GM12878 (cell line): Measurements from ENCODE around the gene RRAGB. TPM values are rescaled to one million over a fixed set of nuclear protein-coding genes. Genes with fewer than 3 reads are reported as not detected.

Experiments used
- ATAC-seq: fragments of 200-7000 bp; cut with Tn5 transposase; 3 replicates; pipeline ENCODE4 v1.9.1; 2020; ENCODE audit warnings: mild to moderate bottlenecking, moderate library complexity
- BruUV-seq: library from RNA; stranded (reverse); fragments of 400-500 nt; replicated peaks from 2 replicates; lab custom pipeline; 2021; lab: Mats Ljungman, UMichigan
- CTCF ChIA-PET: fragments of 300-600 bp; sonication (Branson Sonifier 250); formaldehyde crosslinking; extraction: SDS; loops from one replicate; lab custom pipeline; 2021; ENCODE audit warnings: inconsistent platforms; lab: Yijun Ruan, JAX
- POLR2A ChIA-PET: fragments of 350-600 bp; formaldehyde crosslinking; extraction: SDS; loops from one replicate; lab custom pipeline; 2021; ENCODE audit warnings: inconsistent platforms; lab: Charles Lee
- RAD21 ChIA-PET: fragments of 300-600 bp; sonication (Branson Sonifier 250); formaldehyde crosslinking; loops from one replicate; lab custom pipeline; 2023; ENCODE audit warnings: antibody characterized with exemption; ENCODE audit not compliant: unreplicated experiment; lab: Charles Lee
- SMC1A ChIA-PET: fragments of 300-600 bp; sonication (Branson Sonifier 250); formaldehyde crosslinking; loops from one replicate; lab custom pipeline; 2023; ENCODE audit not compliant: unreplicated experiment, uncharacterized antibody; lab: Charles Lee
- DNase-seq: peaks from one replicate; pipeline ENCODE4 v3.0.0-alpha.2; 2011; ENCODE audit warnings: low read depth, low spot score
- FAIRE-seq: peaks from 3 replicates; lab custom pipeline; 2011; peaks lifted over from hg19 to GRCh38; lab: Jason Lieb, UNC
- H2AFZ ChIP-seq: 2 replicates; pipeline ENCODE4 v1.6.0; 2011; ENCODE audit warnings: low read depth, low read length, control low read depth; ENCODE audit not compliant: control insufficient read depth
- H3K27ac ChIP-seq: 2 replicates; pipeline ENCODE4 v1.5.1; 2011; ENCODE audit warnings: control low read depth; ENCODE audit not compliant: control insufficient read depth, insufficient read depth
- H3K27me3 ChIP-seq, 2 experiments: replicated peaks in 1 of 2; 2 replicates each; pipeline versions ENCODE4 v1.6.0 to v1.6.1; 2011; ENCODE audit warnings: low read length in 1 of 2; ENCODE audit not compliant: control insufficient read depth in 2 of 2, insufficient read depth in 2 of 2
- H3K36me3 ChIP-seq, 2 experiments: 2 replicates each; pipeline ENCODE4 v1.5.1; 2011; ENCODE audit warnings: low read length in 1 of 2; ENCODE audit not compliant: control insufficient read depth in 2 of 2, insufficient read depth in 2 of 2
- H3K4me1 ChIP-seq: 2 replicates; pipeline ENCODE4 v1.6.1; 2011; ENCODE audit warnings: mild to moderate bottlenecking, low read length, moderate library complexity, mixed read lengths; ENCODE audit not compliant: control insufficient read depth, insufficient read depth
- H3K4me2 ChIP-seq: 2 replicates; pipeline ENCODE4 v1.6.0; 2011; ENCODE audit warnings: control low read depth; ENCODE audit not compliant: control insufficient read depth, insufficient read depth
- H3K4me3 ChIP-seq: fragments of 200-600 bp; sonication (generic); 2 replicates; pipeline ENCODE4 v1.5.1; 2016
- H3K79me2 ChIP-seq: 2 replicates; pipeline ENCODE4 v1.6.0; 2011; ENCODE audit warnings: low read length; ENCODE audit not compliant: control insufficient read depth, insufficient read depth
- H3K9ac ChIP-seq: 2 replicates; pipeline ENCODE4 v1.8.0; 2011; ENCODE audit warnings: low read length, control low read depth, mixed read lengths; ENCODE audit not compliant: control insufficient read depth, insufficient read depth
- H3K9me3 ChIP-seq: replicated peaks from 3 replicates; pipeline ENCODE4 v1.5.1; 2011; ENCODE audit warnings: mild to moderate bottlenecking, low read length; ENCODE audit not compliant: control insufficient read depth, insufficient read depth
- H4K20me1 ChIP-seq: 2 replicates; pipeline ENCODE4 v1.6.0; 2011; ENCODE audit not compliant: control insufficient read depth, insufficient read depth
- CHD2 ChIP-seq: IDR thresholded peaks from 2 replicates; pipeline ENCODE4 v1.6.1; 2011; ENCODE audit warnings: low read depth, low read length, improper control_type of control experiment, borderline replicate concordance
- ETV6 ChIP-seq, 2 experiments: fragments of 450-650 bp in 1 of 2; IDR thresholded peaks in 1 of 2; conservative IDR thresholded peaks in 1 of 2; 2 replicates each; pipeline ENCODE4 v1.6.1; 2014; ENCODE audit warnings: antibody characterized with exemption in 1 of 2, borderline replicate concordance in 1 of 2, low read depth in 1 of 2, mild to moderate bottlenecking in 1 of 2, moderate library complexity in 1 of 2
- HCFC1 ChIP-seq: fragments of 150-350 bp; IDR thresholded peaks from 2 replicates; pipeline ENCODE4 v1.6.1; 2014; ENCODE audit warnings: low read length
- HDGF ChIP-seq: fragments of 450-650 bp; IDR thresholded peaks from 2 replicates; pipeline ENCODE4 v1.6.1; 2016; ENCODE audit warnings: antibody characterized with exemption
- IRF4 ChIP-seq: IDR thresholded peaks from 2 replicates; pipeline ENCODE4 v1.6.1; 2011; ENCODE audit warnings: low read depth, low read length
- MAX ChIP-seq: IDR thresholded peaks from 2 replicates; pipeline ENCODE4 v1.6.1; 2012; ENCODE audit warnings: low read depth, low read length, improper control_type of control experiment
- MLLT1 ChIP-seq: fragments of 450-650 bp; IDR thresholded peaks from 2 replicates; pipeline ENCODE4 v1.6.1; 2016; ENCODE audit warnings: mild to moderate bottlenecking
- NFYB ChIP-seq: IDR thresholded peaks from 2 replicates; pipeline ENCODE4 v1.6.1; 2011; ENCODE audit warnings: low read depth, mild to moderate bottlenecking, low read length, improper control_type of control experiment, moderate library complexity; ENCODE audit not compliant: insufficient read depth
- NR2C1 ChIP-seq: fragments of 450-650 bp; IDR thresholded peaks from 2 replicates; pipeline ENCODE4 v1.6.1; 2017; ENCODE audit warnings: antibody characterized with exemption, mild to moderate bottlenecking, moderate library complexity
- POU2F2 ChIP-seq: IDR thresholded peaks from 3 replicates; pipeline ENCODE4 v1.6.1; 2011; ENCODE audit warnings: low read depth, mild to moderate bottlenecking, low read length, borderline replicate concordance
- SUZ12 ChIP-seq: fragments of 200-600 bp; sonication (generic); IDR thresholded peaks from one replicate; pipeline ENCODE4 v1.6.1; 2018; ENCODE audit warnings: antibody characterized with exemption, mild to moderate bottlenecking; ENCODE audit not compliant: unreplicated experiment
- YY1 ChIP-seq: IDR thresholded peaks from 2 replicates; pipeline ENCODE4 v1.6.1; 2011; ENCODE audit warnings: low read depth, mild to moderate bottlenecking, low read length
- ZNF384 ChIP-seq: IDR thresholded peaks from 2 replicates; pipeline ENCODE4 v1.6.1; 2012; ENCODE audit warnings: low read depth, mild to moderate bottlenecking, low read length, improper control_type of control experiment, borderline replicate concordance
- WGBS: methylation state at CpG from one replicate; pipeline ENCODE4 v1.1.6; 2016; ENCODE audit warnings: low lambda C conversion rate; ENCODE audit not compliant: insufficient replicate concordance, insufficient coverage; ENCODE audit errors: missing lambda C conversion rate; 5-methylcytosine and 5-hydroxymethylcytosine counted together
- in situ Hi-C: fragments of 300-500 bp; cut with MboI; formaldehyde crosslinking; loops from 9 replicates; pipeline ENCODE4 v1.14.3; 2018; ENCODE audit warnings: mixed read lengths
- intact Hi-C: fragments of 100-400 bp; cut with micrococcal nuclease; formaldehyde crosslinking; loops from one replicate; pipeline ENCODE4 v1.14.2; 2022; ENCODE audit not compliant: unreplicated experiment
- polyA plus RNA-seq, 11 experiments: library from polyadenylated mRNA; depleted of rRNA in 4 of 11; unstranded in 6 of 11; stranded (reverse) in 5 of 11; fragments of >200 nt; fragmentation: Nextera tagmentation in 4 of 11; fragmentation: Illumina TruSeq in 1 of 11; extraction: Ambion mirVana in 4 of 11; extraction: Trizol in 1 of 11; gene quantifications; 1 replicate in 1 of 11; 2 replicates in 10 of 11; pipeline versions ENCODE4 v1.2.1 to v1.2.3, GENCODE V29; 2011 to 2016; ENCODE audit warnings: inconsistent platforms in 2 of 11, missing spikeins in 2 of 11, low read depth in 1 of 11
- total RNA-seq, 4 experiments: library from RNA; depleted of rRNA in 3 of 4; stranded (reverse); fragments of >200 nt in 3 of 4; fragmentation: Illumina TruSeq in 1 of 4; extraction: Trizol in 1 of 4; gene quantifications; 2 replicates each; pipeline versions ENCODE4 v1.2.1 to v1.2.3, GENCODE V29; 2013 to 2021

Gene RRAGB
- total and polyA plus RNA-seq, 10 of the 15 experiments (the other 5 are each of a cell fraction or from before 2014, with no cell fraction given), result 8.2 to 30.8 (median 12.0) TPM

- BruUV-seq, result no TSS peak
- TF ChIP-seq POU2F2 (no peak), HCFC1 (no peak), HDGF (no peak), ETV6 (conservative IDR thresholded peaks at IDR 0.05 in 1 of 2, IDR thresholded peaks at IDR 0.05 in 1 of 2; ENCODE audit: borderline replicate concordance in 1 of 2, low read depth in 1 of 2) (no peak), MLLT1 (no peak), MAX (no peak), NFYB (no peak), ZNF384 (no peak), NR2C1 (no peak), CHD2 (no peak), SUZ12 (no peak), YY1 (no peak), IRF4 (no peak)
- H3K79me2 ChIP-seq, result no peaks in the 10 kb centered on the region
- H3K4me2 ChIP-seq, result no peak overlapping the region
- no peaks in the 10 kb centered on the region; the same call in 2 of the 3 replicates for H3K9me3 ChIP-seq
- DNase-seq (no peak), ATAC-seq (no peak), FAIRE-seq (no peak)
- ChIA-PET RAD21 (no interaction called here), CTCF (no interaction called here), POLR2A (no interaction called here), SMC1A (interaction anchor here (1.2 kb wide), 1 partner anchor 21 kb away, joined by 4 read pairs; no protein-coding TSS in a partner anchor)
- WGBS, result 55% methylated on average over 2 of the region's 2 CpGs
- no peak overlapping the region for H3K4me3 ChIP-seq
- in situ Hi-C loops (no loop called here), intact Hi-C loops (no loop called here)
- no peak overlapping the region for H3K27ac ChIP-seq
- no peaks in the 10 kb centered on the region for H4K20me1 ChIP-seq
- H3K36me3 ChIP-seq, result peaks cover 0 to 6% of the 10 kb centered on the region in 2 experiments; a peak in 1 of 4 replicates
- no peak overlapping the region for H3K9ac ChIP-seq
- H2AFZ ChIP-seq, result no peak overlapping the region
- H3K27me3 ChIP-seq, result no peaks in the 10 kb centered on the region
- no peaks in the 10 kb centered on the region for H3K4me1 ChIP-seq
Observed at GRCh38 chrX:55731826-55732225, 14.3 kb downstream of the RRAGB start.
